HUES48 (cell line): ENCODE results near the gene CLPSL1.

Source experiments
- H3K27ac ChIP-seq: one replicate; pipeline ENCODE4 v1.7.0; 2013; ENCODE audit warnings: low read depth, low read length, inconsistent platforms
- H3K27me3 ChIP-seq: 2 replicates; pipeline ENCODE4 v1.6.1; 2013; ENCODE audit warnings: mild to moderate bottlenecking, low read length; ENCODE audit not compliant: control insufficient read depth, insufficient read depth
- H3K36me3 ChIP-seq: 2 replicates; pipeline ENCODE4 v1.6.1; 2013; ENCODE audit warnings: low read length; ENCODE audit not compliant: control insufficient read depth, insufficient read depth
- H3K4me1 ChIP-seq: 2 replicates; pipeline ENCODE4 v1.6.1; 2013; ENCODE audit warnings: mild to moderate bottlenecking, low read length; ENCODE audit not compliant: control insufficient read depth, insufficient read depth
- H3K4me3 ChIP-seq: 2 replicates; pipeline ENCODE4 v1.5.1; 2013; ENCODE audit warnings: mild to moderate bottlenecking, low read depth, low read length
- H3K9ac ChIP-seq: 2 replicates; pipeline ENCODE4 v1.6.1; 2013; ENCODE audit warnings: mild to moderate bottlenecking, low read depth, low read length, moderate library complexity
- H3K9me3 ChIP-seq: 2 replicates; pipeline ENCODE4 v1.6.1; 2013; ENCODE audit warnings: low read length; ENCODE audit not compliant: control insufficient read depth, insufficient read depth

The CLPSL1 gene

DNA sequence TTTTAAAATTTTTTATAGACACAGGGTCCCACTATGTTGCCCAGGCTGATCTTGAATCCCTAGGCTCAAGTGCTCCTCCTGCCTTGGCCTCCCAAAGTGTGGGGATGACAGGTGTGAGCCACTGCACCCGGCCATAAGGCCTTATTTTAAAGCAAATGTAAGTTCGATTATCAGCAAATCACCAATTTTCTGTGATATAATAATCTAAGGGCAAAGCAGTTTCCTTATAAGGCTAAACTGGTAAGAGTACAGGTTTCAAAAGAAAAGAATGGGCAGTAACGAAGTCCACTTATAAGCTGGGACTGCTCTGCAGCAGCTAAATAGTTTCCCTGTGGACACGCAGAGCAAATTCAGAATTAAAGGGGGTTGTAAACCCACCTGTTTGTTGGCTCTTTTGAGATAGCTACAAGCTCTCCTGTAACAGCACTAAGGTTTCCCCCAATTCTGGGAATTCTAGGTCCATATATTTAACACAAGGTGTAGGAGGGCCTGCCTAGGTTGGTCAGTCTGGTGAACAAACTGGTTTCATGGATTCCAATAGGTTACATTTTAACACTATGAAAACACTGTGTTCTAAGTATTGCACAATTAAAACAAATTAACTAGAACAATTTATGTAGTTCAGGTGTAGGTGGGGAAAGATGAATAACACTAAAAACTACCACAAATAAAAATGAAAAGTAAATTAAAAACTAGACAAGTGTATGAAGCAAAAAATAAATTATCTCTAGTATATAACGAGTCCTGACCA lies 50.6 kb downstream of the CLPSL1 start:
- H3K9me3 ChIP-seq, result no peaks in the 10 kb centered on the region
- H3K4me3 ChIP-seq, result no peak overlapping the region
- H3K27ac ChIP-seq, result no peak overlapping the region
- H3K9ac ChIP-seq, result no peak overlapping the region
- H3K36me3 ChIP-seq, result peaks cover 35% of the 10 kb centered on the region
- no peaks in the 10 kb centered on the region for H3K27me3 ChIP-seq
- no peaks in the 10 kb centered on the region for H3K4me1 ChIP-seq

DNA sequence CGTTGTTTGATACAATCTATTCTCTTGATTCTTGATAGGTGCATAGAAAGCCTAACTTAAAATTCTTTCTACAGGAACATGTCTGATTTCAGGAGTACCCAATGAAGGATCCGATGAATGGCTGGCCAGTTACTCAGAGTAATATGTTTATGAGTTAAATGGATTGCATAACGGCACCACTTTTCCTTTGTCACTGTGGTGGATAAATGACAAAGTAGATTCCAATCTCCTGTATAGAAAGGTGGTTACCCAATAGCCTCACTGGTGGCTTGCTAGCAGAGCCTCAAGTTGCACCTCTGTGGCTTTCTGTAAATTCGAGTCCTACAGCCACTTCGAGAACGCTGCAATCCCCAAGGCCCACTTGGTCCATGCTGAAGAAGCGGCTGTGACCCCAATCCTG lies 52.7 kb downstream of the CLPSL1 start:
- Histone ChIP-seq H3K27ac (no peak overlapping the region), H3K4me3 (no peak overlapping the region), H3K9me3 (no peaks in the 10 kb centered on the region), H3K9ac (no peak overlapping the region), H3K36me3 (peaks cover 52% of the 10 kb centered on the region), H3K4me1 (no peaks in the 10 kb centered on the region), H3K27me3 (no peaks in the 10 kb centered on the region)
